Stimulated activated CD8-positive, alpha-beta memory T cell treated with anti-CD3 and anti-CD28 coated beads, Interleukin-7, amount 100 ng/mL, for 48 hours (primary cell): Measurements from ENCODE around the gene TRIM29.

Experiments used
- DNase-seq, 2 donors: peaks; one replicate each; pipeline ENCODE4 v3.0.0-alpha.2; 2020; ENCODE audit warnings: low read depth in 1 of 2; ENCODE audit errors: extremely low read depth in 1 of 2

The TRIM29 gene

GRCh38 chr11:120125509-120125908 lies 12.4 kb downstream of the TRIM29 start:
- no peak for DNase-seq

GRCh38 chr11:120125024-120125423 lies 12.9 kb downstream of the TRIM29 start:
- no peak for DNase-seq

GRCh38 chr11:120124355-120124754 lies 13.6 kb downstream of the TRIM29 start:
- no peak for DNase-seq

- no peak for DNase-seq
Measured at GRCh38 chr11:120123946-120124345, 14.0 kb downstream of the TRIM29 start.

GRCh38 chr11:120122924-120123683 lies 14.8 kb downstream of the TRIM29 start:
- no peak for DNase-seq

- DNase-seq = no peak
Measured at GRCh38 chr11:120121914-120122473, 15.9 kb downstream of the TRIM29 start.

GRCh38 chr11:120121336-120121735 lies 16.6 kb downstream of the TRIM29 start:
- DNase-seq = no peak

GRCh38 chr11:120120805-120121335 lies 17.0 kb downstream of the TRIM29 start:
- no peak for DNase-seq

- DNase-seq = no peak
Measured at GRCh38 chr11:120119121-120119520, 18.8 kb downstream of the TRIM29 start.

- no peak for DNase-seq
Measured at GRCh38 chr11:120117991-120118390, 19.9 kb downstream of the TRIM29 start.

- DNase-seq = no peak
Measured at GRCh38 chr11:120116966-120117365, 20.9 kb downstream of the TRIM29 start.

- DNase-seq = no peak
Measured at GRCh38 chr11:120115272-120116000, 22.5 kb downstream of the TRIM29 start.

GRCh38 chr11:120112174-120112796 lies 25.6 kb downstream of the TRIM29 start:
- DNase-seq = no peak

- DNase-seq = no peak
Measured at GRCh38 chr11:120109531-120109930, 28.4 kb downstream of the TRIM29 start.

GRCh38 chr11:120108785-120109168 lies 29.1 kb downstream of the TRIM29 start:
- DNase-seq = no peak

GRCh38 chr11:120108154-120108784 lies 29.6 kb downstream of the TRIM29 start:
- DNase-seq = peak; percentile 21 to 24

- DNase-seq = no peak
Measured at GRCh38 chr11:120107692-120108091, 30.2 kb downstream of the TRIM29 start.

- DNase-seq = no peak
Measured at GRCh38 chr11:120106354-120107150, 31.4 kb downstream of the TRIM29 start.

GRCh38 chr11:120105576-120105975 lies 32.3 kb downstream of the TRIM29 start:
- no peak for DNase-seq

- no peak for DNase-seq
Measured at GRCh38 chr11:120104041-120104565, 33.8 kb downstream of the TRIM29 start.
